Measurements from ENCODE around the gene LRRC8A.

DNA sequence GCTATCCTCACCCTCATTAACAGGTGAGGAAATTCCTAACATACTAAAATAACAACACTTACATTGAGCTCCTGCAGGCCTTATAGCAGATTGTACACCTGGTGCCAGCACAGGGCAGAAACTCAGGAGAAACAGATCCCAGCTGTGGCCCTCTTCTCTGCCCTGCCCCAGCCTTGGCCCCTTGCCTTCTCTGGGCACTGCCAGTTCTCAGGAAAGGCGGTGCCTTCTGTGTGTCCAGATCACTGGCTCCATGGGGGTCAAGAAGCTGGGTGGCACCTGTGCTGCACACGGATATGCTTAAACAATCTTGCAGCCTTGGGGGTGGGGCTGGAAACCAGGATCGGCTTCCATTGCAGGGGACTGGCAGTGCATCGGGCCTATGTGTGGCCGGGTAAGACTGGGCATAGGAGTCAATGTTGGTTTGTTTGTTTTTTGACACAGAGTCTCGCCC, 19.5 kb upstream of the LRRC8A start:
- TF ChIP-seq, protein P1, sequence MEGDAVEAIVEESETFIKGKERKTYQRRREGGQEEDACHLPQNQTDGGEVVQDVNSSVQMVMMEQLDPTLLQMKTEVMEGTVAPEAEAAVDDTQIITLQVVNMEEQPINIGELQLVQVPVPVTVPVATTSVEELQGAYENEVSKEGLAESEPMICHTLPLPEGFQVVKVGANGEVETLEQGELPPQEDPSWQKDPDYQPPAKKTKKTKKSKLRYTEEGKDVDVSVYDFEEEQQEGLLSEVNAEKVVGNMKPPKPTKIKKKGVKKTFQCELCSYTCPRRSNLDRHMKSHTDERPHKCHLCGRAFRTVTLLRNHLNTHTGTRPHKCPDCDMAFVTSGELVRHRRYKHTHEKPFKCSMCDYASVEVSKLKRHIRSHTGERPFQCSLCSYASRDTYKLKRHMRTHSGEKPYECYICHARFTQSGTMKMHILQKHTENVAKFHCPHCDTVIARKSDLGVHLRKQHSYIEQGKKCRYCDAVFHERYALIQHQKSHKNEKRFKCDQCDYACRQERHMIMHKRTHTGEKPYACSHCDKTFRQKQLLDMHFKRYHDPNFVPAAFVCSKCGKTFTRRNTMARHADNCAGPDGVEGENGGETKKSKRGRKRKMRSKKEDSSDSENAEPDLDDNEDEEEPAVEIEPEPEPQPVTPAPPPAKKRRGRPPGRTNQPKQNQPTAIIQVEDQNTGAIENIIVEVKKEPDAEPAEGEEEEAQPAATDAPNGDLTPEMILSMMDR (conservative IDR thresholded peaks at IDR 0.05; ENCODE audit: low read length): no peak
- TF ChIP-seq EZH2phosphoT487 (IDR thresholded peaks at IDR 0.05; ENCODE audit: borderline replicate concordance, low read depth, low read length): no peak

Measured in OCI-LY7 (cell line).